GM18870 (cell line): ENCODE measurements around the gene B3GNT2.
"Not testable (repeated sequence)": the region's sequence is repeated elsewhere in the genome, so short reads cannot be mapped to it uniquely, and the experiment has no call there.

Experiments
- ATAC-seq: cut with Tn5 transposase; IDR thresholded peaks from one replicate; pipeline ENCODE4 v1.9.1; 2021; ENCODE audit warnings: moderate library complexity; ENCODE audit not compliant: unreplicated experiment

Gene B3GNT2

DNA sequence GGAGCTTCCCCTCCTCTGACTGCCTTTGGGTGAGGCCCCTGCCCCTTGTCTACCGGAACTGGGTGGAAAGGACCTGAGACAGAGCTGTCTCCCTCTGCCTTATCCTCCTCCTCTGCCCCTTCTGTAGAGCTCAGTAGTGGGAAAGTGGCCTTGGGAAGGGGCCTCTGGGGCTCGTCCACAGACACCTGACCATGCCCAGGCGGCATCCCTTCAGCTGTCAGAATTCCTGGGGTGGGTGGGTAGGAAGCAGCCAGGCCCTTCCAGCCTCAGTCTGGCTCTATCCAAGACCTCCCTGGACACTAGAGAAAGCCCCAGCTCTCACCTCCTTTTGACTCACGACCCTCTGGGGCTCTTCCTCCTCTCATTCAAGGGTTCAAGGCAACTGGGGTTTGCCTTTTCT is 35.6 kb downstream of the B3GNT2 start:
- ATAC-seq: no peak

DNA sequence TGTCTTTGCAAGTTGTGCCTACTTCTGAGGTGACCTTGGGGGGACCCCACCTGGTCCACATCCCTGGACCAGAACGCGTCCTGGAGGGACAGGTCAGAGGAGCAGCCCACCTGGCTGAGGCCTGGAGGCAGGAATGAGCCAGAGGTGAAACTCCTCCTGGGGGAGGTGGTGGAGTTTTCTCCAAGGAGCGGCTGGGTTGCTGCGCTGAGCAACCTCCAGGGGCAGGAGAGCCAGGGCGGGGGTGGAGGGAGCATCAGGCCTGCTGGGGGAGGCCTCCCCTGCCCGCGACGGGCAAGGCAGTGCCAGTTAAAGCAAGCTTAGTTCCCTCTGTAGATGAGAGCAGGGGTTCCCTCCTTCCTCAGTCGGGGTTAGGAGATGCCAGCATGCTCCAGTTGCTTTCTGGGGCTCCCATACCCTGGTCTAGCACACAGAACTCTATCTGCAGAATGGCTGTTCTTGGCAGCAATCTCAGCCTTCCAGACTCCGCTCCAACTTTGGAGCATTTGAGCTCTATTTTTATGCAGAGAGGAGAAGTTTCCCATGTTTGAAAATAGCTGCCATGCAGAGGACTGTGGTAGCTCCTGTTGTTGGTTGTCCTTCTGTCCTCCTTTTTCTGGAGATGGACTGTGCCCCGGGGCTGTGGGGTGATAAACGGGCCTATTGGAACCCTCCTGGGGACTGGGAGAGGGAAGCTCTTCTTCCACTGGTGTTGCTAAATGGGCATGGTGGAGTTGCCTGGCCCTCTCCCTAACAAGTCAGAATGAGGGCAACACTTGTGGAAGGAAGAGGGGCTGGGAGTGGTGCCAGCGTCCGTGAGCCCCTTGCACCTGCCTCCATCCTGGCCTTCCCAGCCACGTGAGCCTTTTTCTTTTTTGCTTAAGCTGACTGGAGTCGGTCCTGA is 39.1 kb downstream of the B3GNT2 start:
- no peak for ATAC-seq

DNA sequence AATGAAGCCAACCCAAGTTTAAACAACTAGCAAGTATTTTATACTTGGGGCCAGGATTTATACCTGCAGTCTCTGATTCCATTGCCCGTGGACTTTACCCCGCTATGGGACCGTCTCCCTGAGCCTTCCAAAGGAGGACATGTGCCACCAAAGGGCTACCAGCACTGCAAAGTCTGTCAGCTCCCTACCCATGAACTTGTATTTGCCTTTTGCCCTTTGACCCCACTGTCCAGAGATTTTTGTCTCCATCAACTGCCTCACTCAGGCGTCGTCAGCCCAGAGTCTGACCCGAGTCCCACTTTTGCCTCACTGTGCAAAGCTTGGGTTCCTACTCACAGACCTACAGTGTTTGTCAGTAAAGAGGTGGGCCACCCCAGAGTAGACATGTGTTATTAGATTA is 40.6 kb downstream of the B3GNT2 start:
- no peak for ATAC-seq

- no peak for ATAC-seq
These were observed 42.3 kb downstream of the B3GNT2 start for GRCh38 chr2:62238236-62238635.

GRCh38 chr2:62240546-62240945 is 44.6 kb downstream of the B3GNT2 start:
- ATAC-seq: no peak

DNA sequence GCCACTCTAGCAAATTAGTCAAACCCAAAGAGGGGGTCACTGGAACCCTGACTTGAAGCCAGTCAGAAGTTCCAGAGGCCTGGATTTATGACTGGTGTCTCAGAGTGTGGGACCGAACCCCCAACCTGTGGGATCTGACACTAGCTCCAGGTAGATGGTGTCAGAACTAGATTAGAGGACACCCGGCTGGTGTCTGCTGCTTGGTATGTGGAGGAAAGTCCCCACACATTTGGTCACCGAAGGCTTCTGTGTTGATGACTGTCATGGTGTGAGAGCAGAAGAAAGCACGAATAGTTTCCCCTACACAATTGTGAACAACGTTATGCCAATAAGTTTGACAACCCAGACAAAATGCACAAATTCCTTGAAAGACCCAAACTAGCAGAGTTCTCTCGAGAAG is 48.1 kb downstream of the B3GNT2 start:
- no peak for ATAC-seq

DNA sequence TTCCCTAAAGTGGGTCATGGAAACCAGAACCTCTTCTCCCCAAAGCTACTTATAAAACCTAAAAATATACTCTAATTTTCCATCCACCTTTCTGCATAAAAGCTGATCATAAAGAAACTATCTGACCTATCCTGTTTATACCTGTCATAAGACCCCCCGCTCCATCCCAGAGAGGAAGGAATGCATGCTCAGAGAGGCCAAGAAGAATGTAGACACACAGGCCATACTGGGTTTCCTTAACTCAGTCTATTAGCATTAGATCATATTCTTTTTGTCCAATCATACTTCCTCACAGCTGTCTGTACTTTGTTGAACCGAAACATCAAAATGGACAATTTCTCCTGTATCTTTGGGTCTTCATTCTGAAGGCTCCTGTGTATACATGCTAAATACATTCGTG is 52.3 kb downstream of the B3GNT2 start:
- no peak for ATAC-seq

DNA sequence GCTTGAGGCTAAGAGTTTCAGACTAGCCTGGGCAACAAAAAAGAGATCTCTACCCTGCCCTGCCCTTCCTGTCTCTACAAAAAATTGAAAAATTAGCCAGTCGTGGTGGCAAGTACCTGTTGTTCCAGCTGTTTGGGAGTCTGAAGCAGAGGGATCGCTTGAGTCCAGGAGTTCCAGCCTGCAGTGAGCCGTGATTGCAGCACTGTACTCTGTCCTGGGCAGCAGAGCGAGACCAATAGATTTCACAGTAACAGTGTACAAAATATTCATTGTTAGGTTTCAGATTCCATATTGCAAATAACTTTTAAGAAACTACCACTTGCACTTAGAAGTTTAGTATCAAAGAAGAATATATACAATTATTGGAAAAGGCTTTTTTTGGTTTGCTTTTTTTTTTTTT is 54.3 kb downstream of the B3GNT2 start:
- no peak for ATAC-seq

DNA sequence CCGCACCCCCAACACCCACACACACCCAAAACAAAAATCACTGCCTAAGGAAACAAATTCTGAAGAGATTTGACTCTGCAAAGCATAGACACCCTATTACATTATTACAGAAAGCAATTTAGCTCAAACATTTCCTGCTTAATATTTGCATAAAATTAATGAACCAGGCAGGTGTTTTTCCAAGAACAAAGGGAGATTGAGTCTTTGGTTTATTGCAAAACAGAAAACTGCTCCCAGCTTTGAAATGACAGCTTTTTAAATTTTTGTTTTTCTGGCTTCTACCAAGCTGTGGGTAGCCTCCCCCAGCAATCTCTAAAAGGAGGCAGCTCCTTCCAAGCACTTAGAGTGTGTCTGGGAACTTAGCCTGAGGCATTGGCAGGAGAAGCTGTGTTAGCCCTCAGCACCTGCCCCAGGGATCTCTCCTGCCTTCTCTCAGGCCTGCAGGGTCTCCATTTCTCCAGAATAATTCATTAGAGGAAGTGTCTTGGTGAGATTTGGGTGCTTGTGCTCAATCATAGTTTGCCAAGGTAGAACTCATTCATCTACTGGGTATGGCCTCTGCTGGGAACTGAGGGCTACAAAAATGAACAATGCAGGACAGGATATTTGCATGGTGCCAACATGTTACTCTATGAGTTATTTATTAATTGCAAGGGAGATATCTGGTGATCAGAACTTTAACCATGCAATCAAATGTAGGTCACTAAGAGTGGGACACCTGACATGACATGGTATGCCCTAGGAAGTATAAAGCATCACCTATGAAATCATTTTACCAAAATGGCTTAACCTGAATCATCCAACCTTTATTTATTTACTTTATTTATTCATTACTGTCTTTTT is 58.7 kb downstream of the B3GNT2 start:
- no peak for ATAC-seq

- ATAC-seq: no peak
These were observed 61.6 kb downstream of the B3GNT2 start for GRCh38 chr2:62257466-62257865.

DNA sequence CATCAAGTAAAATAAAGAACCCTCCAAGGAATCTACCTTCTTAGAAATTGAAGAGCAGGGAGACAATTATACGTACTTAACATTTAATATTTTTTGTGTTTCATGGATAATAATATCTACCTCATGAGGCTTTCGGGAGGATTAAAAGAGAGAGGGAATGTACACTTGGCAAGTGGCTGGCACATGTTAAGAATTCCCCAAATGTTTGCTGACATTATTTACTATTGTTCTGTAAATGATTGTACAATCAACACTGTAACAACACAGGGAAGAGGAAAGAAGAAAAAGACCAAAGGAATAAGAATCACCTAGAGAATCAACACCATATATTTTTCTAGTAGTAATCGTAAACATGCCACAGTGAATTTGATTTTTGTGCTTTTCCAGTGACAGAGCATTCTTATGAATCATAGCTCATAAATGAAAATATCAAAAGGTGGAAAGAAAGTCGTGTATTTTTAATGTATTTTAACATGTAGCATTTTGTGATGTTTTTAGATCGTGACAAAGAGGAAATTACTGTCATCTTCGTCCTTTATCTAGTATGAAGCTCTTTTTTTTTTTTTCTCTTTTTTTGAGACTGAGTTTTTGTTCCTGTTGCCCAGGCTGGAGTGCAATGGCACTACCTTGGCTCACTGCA is 67.3 kb downstream of the B3GNT2 start:
- no peak for ATAC-seq

- ATAC-seq: no peak
These were observed 68.3 kb downstream of the B3GNT2 start for GRCh38 chr2:62264186-62264585.

DNA sequence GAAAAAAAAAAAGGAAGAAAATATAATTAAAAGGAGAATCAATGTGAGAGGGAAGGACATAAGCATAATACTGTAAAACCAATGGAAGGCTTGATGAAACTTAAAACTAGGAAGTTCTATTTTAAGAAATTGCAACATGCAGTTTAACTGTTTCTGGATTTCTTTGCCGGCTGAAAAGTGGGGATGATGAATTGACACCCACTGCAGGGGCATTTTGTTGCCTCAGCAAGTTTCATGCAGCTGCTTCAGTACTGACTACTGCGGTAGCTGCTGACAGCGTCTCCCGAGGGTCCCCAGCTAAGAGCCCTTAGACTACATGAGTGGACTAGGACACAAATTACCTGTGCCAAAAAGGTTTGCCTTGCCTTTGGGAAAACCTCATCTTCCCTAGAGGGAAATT is 69.2 kb downstream of the B3GNT2 start:
- no peak for ATAC-seq

DNA sequence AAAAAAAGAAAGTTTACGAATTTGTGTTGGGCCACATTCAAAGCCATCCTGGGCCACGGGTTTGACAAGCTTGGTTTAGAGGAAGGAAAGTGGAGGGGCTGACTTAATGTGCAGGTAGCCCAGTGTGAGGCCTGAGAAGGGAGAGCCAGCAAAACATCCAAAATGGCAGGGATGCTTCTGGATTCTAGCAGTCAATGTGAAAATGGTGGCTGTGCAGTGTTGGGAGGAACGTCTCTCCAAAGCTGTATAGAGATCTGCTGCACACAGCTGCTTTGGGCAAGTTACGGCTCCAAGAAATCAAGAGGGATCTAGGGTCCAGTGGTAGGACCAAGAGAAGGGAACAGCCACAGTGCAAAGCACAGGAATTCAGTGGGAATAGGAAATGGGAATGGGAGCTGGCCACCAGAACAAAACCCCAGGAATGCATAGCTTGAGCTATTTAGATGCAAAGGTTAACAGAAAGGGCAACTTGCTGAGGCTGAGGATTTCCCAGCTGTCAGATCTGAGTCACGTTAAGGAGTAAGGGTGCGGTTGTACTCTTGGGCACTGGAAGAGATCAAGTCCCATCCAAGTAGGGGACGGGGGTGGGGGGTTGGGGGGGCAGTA is 70.6 kb downstream of the B3GNT2 start:
- no peak for ATAC-seq

DNA sequence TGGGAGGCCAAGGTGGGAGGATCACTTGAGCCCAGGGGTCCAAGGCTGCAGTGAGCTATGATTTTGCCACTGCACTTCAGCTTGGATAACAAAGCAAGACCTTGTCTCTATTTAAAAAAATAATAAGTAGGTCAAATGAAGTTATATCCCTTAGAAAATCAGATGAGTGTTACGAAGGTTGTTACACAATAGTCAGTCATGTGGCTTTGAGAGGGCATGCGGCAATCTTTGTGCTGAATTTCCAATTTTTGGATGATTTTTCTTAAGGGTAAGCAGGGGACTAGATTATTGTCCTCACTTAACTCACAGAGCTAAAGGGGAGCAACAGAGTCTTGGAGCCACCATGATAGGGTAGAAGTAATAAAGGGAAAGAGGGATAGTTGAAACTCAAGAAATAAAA is 71.8 kb downstream of the B3GNT2 start:
- no peak for ATAC-seq

GRCh38 chr2:62268681-62269188 is 72.8 kb downstream of the B3GNT2 start:
- not testable (repeated sequence) for ATAC-seq

DNA sequence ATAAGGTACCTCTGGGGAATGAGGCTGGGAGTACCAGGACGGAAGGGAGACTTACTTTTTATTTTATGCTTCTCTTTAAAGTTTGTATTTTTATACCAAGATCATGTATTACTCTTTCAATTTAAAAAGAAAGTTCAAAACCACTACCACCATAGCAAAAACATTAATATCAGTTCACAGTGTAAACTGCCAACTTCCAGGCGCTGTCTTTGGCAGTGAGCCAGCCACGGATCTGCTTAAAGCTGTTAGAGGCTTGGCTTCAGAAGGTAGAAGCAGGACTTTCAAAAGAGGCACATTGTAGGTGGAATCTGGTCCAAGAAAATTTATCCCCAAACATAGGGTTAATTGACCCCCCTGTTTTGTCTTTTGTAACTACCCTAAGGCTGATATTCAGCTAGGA is 74.8 kb downstream of the B3GNT2 start:
- no peak for ATAC-seq
